Vagina (tissue), 2 donors: ENCODE data around the gene B9D2.

Experiments used
- CTCF ChIP-seq, 3 experiments: fragments of 450-650 bp in 2 of 3; fragments of 200-600 bp in 1 of 3; sonication (generic) in 1 of 3; IDR thresholded peaks; one replicate each; pipeline ENCODE4 v1.5.1; 2017 to 2019; ENCODE audit warnings: antibody characterized with exemption in 3 of 3, mild to moderate bottlenecking in 2 of 3, moderate library complexity in 2 of 3
- POLR2A ChIP-seq, 2 donors: fragments of 450-650 bp; IDR thresholded peaks; one replicate each; pipeline ENCODE4 v1.6.1; 2017; ENCODE audit warnings: antibody characterized with exemption in 2 of 2, mild to moderate bottlenecking in 2 of 2, moderate library complexity in 2 of 2
- POLR2AphosphoS5 ChIP-seq, 2 donors: sonication (generic); formaldehyde crosslinking; IDR thresholded peaks; one replicate each; pipeline ENCODE4 v1.9.0; 2017; ENCODE audit warnings: antibody characterized with exemption in 2 of 2, mild to moderate bottlenecking in 2 of 2, low read depth in 1 of 2; ENCODE audit not compliant: insufficient read depth in 1 of 2

GRCh38 chr19:41323430-41324125 lies 40.4 kb downstream of the B9D2 start:
- peak in 1 of 3 experiments; percentile 12 for TF ChIP-seq CTCF (IDR thresholded peaks at IDR 0.05)
- peak; percentile 50 to 91 for TF ChIP-seq POLR2AphosphoS5 (IDR thresholded peaks at IDR 0.05; ENCODE audit: insufficient read depth in 1 of 2, low read depth in 1 of 2)
- no peak for TF ChIP-seq POLR2A (IDR thresholded peaks at IDR 0.05)
